HL-60 (cell line): ENCODE data around the gene SLC12A6. TPM values are rescaled to one million over a fixed set of nuclear protein-coding genes. Genes with fewer than 3 reads are reported as not detected.

ENCODE experiments used
- DNase-seq, 2 experiments: peaks; one replicate each; pipeline ENCODE4 v3.0.0-alpha.2; 2010 to 2020; ENCODE audit warnings: low read depth in 1 of 2, low spot score in 1 of 2
- H3K27ac ChIP-seq: fragments of 250-450 bp; sonication (Bioruptor Pico); replicated peaks from 2 replicates; pipeline ENCODE4 v1.5.1; 2020; ENCODE audit warnings: mild to moderate bottlenecking, moderate library complexity
- H3K27me3 ChIP-seq: fragments of 250-450 bp; sonication (Bioruptor Pico); 2 replicates; pipeline ENCODE4 v1.5.1; 2021; ENCODE audit warnings: mild to moderate bottlenecking, moderate library complexity; ENCODE audit not compliant: insufficient read depth, poor library complexity, severe bottlenecking
- H3K4me3 ChIP-seq: replicated peaks from 2 replicates; pipeline ENCODE4 v1.5.1; 2011; ENCODE audit warnings: mild to moderate bottlenecking, control low read depth, low read length; ENCODE audit not compliant: insufficient read depth
- CTCF ChIP-seq: IDR thresholded peaks from one replicate; pipeline ENCODE4 v1.5.1; 2011; ENCODE audit warnings: low read length, control low read depth, inconsistent platforms; ENCODE audit not compliant: insufficient read depth
- GABPA ChIP-seq: IDR thresholded peaks from 2 replicates; pipeline ENCODE4 v1.6.1; 2012; ENCODE audit warnings: low read depth
- POLR2AphosphoS5 ChIP-seq: IDR thresholded peaks from 2 replicates; pipeline ENCODE4 v1.6.1; 2012; ENCODE audit warnings: low read depth
- SPI1 ChIP-seq: IDR thresholded peaks from 2 replicates; pipeline ENCODE4 v1.6.1; 2012; ENCODE audit warnings: low read depth, mild to moderate bottlenecking, borderline replicate concordance
- microRNA-seq: library from miRNA; unstranded; fragments of <30 nt; microRNA quantifications from one replicate; pipeline ENCODE4, GENCODE V29; 2018
- TF ChIP-seq, protein P1 (sequence below): IDR thresholded peaks from 2 replicates; pipeline ENCODE4 v1.6.1; 2012; ENCODE audit warnings: low read depth; ENCODE audit not compliant: insufficient replicate concordance

The SLC12A6 gene

GRCh38 chr15:34182942-34183341 lies 154.6 kb downstream of the SLC12A6 start:
- Histone ChIP-seq H3K27me3 (no peaks in the 10 kb centered on the region), H3K27ac (no peak overlapping the region), H3K4me3 (no peak overlapping the region)
- no peak for DNase-seq
- TF ChIP-seq GABPA, result no peak
- TF ChIP-seq, protein P1, sequence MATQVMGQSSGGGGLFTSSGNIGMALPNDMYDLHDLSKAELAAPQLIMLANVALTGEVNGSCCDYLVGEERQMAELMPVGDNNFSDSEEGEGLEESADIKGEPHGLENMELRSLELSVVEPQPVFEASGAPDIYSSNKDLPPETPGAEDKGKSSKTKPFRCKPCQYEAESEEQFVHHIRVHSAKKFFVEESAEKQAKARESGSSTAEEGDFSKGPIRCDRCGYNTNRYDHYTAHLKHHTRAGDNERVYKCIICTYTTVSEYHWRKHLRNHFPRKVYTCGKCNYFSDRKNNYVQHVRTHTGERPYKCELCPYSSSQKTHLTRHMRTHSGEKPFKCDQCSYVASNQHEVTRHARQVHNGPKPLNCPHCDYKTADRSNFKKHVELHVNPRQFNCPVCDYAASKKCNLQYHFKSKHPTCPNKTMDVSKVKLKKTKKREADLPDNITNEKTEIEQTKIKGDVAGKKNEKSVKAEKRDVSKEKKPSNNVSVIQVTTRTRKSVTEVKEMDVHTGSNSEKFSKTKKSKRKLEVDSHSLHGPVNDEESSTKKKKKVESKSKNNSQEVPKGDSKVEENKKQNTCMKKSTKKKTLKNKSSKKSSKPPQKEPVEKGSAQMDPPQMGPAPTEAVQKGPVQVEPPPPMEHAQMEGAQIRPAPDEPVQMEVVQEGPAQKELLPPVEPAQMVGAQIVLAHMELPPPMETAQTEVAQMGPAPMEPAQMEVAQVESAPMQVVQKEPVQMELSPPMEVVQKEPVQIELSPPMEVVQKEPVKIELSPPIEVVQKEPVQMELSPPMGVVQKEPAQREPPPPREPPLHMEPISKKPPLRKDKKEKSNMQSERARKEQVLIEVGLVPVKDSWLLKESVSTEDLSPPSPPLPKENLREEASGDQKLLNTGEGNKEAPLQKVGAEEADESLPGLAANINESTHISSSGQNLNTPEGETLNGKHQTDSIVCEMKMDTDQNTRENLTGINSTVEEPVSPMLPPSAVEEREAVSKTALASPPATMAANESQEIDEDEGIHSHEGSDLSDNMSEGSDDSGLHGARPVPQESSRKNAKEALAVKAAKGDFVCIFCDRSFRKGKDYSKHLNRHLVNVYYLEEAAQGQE, result no peak
- no peak for TF ChIP-seq CTCF
- TF ChIP-seq POLR2AphosphoS5, result no peak
- no peak for TF ChIP-seq SPI1

Small RNAs within 50 kb of the gene (microRNA-seq; reads per million reads assigned to microRNA genes)
- gene MIR1233-1, result not detected
